HG02678 (cell line): ENCODE data around the gene CD276.
"Not testable (repeated sequence)": the region's sequence is repeated elsewhere in the genome, so short reads cannot be mapped to it uniquely, and the experiment has no call there.

ENCODE experiments used
- ATAC-seq: cut with Tn5 transposase; IDR thresholded peaks from one replicate; pipeline ENCODE4 v1.9.1; 2021; ENCODE audit warnings: mild to moderate bottlenecking, moderate library complexity; ENCODE audit not compliant: unreplicated experiment

The CD276 gene

DNA sequence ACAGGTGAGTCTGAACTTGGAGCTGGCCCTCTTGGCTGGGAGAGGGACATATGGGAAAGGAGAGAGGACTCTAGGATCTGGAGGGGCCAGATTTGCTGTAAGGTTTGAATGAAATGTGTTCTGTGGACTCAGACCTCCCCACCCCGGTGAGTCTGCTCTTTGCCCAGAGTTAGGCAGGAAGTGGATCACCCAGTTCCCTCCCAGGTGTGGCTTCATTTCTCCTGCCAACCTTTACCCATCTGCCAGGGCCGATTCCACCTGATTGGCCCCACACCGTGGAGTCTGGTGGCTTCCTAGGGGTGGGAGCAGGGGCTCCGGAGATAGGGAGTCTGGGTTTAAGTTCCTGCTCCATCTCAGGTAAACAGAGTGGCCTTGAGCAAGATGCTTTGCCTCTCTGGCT, 25.5 kb downstream of the CD276 start:
- no peak for ATAC-seq

DNA sequence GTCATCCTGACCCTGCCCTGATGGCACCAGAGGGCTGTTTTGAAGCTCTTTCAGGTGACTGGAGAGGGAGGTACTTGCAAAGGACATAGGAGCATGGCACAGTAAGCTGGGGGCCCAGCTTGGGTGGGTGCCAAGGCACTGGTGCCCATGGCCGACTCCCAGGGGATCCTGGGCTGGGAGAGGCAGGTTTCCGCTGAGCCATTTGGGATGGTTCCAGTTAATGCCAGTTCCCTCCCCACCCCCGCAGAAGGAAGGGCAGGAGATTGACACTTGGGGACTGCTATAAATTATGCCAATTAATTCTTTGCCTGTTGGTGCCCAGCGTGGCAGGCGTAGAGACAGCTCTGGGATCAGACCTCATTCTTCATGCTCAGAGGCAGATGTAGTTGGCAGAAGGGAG, 26.1 kb downstream of the CD276 start:
- no peak for ATAC-seq

DNA sequence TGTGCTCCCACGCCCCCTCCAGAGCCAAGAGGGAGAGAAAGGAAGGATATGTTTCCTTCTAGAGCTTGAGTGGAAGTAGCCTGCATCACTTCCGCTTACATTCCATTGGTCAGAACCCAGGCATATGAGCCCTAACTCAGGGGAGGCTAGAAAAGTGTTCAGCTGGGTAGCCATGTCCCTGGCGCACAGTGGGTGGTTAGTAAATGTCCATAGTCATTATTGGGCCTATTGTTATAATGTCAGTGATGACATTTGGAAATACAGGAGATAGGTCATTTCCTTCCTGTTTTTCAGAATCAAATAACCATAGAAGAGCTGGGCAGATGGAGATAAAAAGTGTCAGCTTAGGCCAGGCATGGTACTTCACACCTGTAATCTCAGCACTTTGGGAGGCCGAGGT, 27.3 kb downstream of the CD276 start:
- ATAC-seq = no peak

DNA sequence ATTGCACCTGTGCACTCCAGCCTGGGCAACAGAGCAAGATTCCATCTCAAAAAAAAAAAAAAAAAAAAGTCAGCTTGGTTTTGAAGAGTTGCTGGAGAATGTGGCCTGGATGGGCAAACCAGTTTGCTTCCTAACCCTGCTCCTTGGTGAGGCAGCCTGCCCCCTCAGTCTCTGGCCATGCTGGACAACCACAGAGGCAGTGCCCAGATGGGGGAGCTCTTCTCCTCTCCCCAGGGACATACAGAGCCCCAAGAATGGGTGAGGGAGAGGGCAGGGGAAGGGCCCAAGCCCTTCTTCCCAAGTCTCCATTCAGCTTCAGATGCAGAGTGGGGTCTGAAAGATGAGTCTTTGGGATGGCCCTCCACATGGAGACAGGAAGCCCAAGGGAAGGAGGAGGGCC, 27.9 kb downstream of the CD276 start:
- no peak for ATAC-seq

DNA sequence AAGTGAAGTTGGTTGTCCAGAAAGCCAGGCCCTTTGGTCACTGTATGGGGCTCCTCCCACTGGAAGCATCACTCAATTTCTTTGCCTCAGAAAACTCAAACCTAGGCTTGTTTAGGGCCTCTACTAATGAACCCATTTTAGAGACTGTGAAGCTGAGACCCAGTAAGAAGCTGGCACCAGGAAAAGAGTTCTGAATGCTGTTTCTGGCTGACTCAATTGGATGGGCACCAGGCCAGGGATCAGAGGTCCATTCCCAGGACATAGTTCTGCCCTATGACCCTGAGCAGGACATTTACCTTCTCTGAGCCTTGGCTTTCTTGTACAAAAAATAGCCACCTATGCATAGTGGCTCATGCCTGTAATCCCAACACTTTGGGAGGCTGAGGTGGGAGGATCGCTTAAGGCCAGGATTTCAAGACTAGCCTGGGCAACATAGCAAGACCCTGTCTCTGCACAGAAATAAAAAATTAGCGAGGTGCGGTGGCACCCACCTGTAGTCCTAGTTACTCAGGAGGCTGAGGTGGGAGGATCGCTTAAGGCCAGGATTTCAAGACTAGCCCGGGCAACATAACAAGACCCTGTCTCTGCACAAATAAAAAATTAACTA, 30.6 kb downstream of the CD276 start:
- ATAC-seq = no peak

DNA sequence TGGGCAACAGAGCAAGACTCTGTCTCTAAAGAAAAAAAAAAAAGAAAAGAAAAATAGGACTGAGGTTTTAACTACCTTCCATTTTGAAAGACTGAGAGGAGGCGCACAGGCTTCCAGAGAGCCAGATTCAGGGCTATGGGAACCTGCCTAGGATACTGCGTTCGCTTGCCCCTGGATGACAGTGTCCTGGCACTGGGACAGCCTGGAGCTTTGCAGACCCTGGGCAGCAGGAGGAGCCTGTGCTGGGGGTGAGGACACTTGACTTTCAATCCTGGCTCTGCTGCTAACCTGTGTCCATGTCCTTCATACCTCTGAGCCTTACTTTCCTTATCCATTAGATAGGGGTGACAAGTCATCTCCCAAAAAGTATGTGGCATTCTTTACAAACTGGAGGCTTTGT, 31.2 kb downstream of the CD276 start:
- ATAC-seq = no peak

DNA sequence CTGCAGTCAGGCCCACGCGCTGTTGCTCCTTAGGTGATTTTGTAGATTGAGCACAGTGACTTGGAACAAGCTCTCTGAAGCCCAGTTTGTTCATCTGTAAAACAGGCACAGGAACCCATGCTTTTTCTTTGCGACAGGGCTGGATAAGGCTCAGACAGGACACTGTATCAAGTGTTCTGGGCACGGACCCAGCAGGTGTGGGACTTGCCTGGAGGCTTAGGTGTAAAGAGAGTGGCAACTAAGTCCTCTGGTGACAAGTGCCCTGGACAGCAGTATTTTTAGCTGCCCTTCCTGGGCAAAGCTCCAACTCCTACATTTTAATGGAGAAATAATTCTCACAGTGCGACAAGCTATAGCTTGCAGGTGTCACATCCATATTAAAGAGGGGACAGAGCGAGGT, 32.2 kb downstream of the CD276 start:
- no peak for ATAC-seq

DNA sequence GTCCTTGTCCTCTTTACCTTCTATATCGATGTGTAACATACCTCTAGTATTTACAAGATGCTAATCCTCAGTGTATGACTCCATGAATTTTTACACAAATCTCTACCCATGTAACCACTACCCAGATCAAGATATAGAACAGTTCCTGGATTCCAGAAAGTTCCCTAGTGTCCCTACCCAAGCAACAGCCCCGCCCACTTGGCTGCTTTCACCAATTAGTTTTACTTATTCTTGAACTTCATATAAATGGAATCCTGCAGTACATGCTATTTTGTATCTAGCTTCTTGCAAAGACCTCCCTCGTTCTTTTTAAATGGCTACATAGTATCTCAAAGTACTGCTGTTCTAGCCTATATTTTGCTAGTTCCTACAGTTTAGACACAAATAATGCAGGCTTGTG, 33.0 kb downstream of the CD276 start:
- ATAC-seq = no peak

DNA sequence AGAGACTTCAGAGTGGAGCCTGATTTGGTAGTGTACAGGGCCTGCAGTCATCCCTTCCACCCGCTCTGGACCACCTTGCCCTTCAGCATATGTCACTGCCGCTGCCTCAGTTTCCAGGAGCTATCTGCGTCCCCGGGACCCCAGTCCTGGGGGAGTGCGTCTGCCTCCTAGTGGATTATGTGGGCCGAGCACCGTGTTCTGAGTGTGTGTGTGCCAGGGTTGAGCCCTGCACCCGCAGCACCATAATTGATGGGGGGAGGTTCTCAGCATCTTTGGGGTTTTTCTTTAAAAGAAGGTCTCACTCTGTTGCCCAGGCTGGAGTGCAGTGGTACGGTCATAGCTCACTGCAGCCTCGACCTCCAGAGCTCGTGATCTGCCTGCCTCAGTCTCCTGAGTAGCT, 33.6 kb downstream of the CD276 start:
- no peak for ATAC-seq

DNA sequence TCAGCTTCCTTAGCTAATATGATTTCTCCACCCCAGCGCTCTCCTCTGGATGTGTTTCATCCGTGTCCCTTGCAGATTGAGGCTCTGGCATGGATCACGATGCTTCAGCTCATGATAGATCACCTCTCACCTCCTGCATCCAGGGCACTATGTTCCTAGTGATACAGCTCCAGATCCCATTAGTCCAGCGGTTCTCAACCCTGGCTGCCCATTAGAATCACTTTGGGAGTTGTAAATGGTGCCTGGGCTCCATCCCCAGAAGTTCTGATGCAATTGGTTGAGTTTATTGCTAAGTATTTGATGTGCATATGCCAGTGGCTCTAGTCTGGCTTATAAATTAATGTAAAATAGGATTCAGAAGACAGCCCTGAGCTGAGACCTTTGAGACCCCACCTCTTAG, 34.5 kb downstream of the CD276 start:
- no peak for ATAC-seq

DNA sequence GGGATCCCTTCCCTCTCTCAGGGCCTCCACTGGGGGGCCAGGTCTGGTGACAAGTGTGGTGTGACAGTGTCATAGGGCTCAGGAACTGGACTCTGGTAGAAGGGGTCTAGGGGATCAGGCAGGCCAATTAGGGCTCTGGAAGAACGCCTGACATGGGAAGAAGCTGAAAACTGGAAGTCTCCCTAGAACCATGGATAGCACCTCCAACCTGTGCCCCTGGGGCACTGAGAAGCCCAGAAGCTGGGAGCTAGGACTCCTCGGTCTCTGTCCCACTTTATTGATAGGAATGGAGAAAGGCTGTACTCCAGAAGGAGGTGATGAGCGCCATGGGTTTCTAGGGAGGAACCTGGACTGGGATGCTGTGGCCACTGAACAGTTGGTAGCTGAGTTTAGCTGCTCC, 38.2 kb downstream of the CD276 start:
- no peak for ATAC-seq

DNA sequence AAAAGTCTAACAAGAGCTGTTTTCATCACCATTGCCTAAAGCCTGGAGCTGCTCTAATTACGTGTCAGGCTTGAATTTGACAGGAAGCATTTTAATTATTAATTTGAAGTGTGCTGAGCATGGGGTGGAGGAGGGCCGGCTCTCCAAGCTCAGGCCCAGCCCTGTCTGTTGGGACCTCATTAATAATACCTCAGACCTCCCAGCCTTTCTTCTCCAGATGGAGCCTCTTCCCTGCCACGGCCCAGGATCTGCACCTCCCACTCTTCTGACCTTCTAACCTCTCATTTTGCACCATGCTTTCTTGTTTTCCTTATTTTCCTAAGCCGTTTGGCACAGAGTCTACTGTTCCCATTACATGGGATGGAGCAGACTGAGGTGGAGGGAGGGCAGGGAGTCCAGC, 39.0 kb downstream of the CD276 start:
- ATAC-seq = no peak

DNA sequence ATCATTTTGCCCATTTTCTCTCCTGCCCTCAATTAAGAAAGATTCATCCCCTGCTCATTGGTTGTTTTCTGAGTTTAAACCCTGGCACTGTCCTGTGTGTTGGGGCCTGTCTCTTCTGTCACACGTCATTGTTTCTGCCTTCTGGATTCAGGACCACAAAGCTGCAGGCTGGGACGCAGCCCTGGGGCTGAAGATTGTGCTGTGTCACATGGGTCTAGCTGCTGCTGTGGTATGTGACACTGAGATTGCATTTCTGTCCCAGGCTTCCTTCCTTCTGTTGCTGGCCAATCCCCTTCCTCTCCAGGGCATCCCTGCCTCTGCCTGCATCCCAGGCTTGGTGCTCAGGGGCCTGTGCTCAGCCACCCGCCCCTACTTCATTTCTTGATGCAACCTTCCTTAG, 40.0 kb downstream of the CD276 start:
- no peak for ATAC-seq

DNA sequence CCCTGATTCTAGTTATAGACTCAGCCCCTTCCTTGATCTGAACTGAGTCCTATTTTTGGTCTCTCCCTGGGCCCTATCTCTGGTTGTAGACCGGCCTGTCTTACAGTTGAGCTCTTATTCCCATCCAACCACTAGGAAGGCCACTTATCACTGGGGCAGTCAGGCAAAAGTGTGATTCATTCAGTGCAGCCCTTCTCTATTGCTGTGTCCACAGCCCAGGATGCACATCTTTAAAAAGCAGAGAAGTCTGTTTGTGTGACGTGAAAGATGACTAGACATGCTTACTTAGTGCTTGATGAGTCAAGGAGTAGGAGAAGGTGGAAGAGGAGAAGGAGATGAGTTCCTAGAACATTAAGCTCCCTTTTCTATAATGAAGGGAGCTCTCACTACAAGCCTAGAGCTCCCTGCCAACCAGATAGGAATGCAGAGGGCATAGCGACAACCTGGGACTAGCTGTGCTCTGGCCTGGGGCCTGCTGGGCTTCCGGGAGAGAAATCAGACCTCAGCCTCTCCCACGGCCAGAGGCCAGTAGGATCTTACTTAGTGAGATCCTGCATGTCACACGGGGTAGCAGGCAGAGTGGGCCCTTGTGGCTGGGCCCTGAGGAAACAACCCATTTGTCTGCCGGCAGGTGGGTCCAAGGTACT, 43.3 kb downstream of the CD276 start:
- no peak for ATAC-seq

DNA sequence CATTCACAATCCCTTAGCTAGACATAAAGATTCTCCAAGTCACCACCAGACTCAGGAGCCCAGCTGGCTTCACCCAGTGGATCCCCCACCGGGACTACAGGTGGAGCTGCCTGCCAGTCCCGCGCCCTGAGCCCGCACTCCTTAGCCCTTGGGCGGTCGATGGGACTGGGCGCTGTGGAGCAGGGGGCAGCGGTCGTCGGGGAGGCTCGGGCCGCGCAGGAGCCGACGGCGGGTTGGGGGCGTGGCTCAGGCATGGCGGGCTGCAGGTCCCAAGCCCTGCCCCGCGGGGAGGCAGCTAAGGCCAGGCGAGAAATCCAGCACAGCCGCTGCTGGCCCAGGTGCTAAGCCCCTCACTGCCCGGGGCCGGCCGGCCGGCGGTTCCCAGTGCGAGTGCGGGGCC, 47.9 kb downstream of the CD276 start:
- not testable (repeated sequence) for ATAC-seq

DNA sequence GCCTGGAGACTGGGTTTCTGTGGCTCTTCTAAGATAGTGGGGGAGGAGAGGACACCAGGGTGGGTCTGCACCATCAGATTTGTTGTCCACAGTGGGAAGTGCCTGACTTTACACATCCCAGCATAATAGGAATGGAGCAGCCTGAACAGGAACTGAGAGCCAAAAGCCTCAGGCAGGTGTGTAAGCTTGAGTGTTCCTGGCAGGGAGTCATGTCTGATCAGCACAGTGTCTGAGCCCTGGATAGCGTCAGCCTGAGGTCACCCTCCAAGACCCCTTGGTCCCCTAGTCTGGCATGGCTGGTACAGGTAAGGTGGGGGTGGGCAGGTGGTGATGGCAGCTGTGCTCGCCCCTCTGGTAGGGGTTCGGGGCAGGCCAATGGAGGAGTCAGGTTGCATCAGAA, 48.7 kb downstream of the CD276 start:
- ATAC-seq = no peak

DNA sequence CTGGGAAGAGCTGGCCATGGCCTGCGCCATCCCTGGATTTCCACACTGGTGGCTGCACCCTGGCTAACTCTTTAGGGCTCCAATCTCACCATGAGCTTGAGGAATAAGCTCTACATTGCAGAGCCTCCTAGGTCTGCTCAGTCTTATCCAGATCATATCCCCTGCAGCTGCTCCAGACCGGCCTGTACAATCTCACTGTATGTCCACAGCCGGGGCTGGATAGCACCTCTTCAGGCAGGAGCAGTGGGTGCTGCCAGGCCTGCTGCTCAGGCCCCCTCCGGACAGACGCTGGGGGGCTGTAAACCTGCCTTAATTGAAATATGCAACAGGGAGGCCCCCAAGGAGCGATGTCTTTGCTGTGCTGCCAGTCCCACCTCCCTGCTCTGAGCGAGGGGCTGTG, 53.4 kb downstream of the CD276 start:
- no peak for ATAC-seq

DNA sequence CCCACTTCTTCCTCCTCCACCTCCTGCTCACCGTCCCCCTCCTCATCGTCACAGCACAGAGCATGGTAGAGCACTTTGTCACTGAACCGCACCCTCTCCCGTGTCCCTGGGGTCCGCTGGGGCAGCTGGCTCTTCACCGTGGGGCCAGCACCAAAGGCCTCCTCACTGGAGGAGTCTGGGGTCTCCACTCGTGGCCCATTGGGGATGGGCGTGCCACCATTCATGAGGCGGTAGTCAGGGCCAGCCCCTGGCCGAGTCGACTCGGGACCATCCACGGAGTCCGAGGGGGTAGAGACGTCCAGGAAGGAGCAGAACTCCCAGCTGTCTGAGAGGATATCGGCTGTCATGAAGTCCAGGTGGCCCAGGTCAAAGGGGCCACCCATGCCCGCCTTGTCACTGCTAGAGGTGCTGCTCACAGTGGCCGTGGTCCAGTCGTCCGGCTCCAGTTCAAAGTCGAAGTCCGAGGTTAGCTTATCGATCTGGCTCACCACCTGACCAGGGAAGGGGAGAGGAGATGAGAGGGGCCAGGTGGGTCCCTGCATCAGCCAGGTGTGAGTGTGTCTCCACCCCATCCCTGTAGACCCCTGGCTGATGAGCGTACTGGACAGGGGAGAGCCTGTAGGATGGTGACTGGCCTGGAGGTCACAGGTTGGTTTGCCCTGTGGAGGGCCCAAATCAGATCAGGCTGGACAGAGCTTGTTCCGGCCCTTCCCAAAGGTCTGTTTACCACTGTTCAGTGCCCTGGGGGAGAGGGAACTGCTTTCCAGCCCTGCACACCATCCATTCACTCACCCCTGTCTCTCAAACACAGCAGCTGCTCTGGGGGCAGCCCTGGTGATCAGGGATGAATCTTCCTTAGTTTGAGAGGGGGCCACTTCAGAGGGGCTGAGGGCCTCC, 56.2 kb downstream of the CD276 start:
- no peak for ATAC-seq

DNA sequence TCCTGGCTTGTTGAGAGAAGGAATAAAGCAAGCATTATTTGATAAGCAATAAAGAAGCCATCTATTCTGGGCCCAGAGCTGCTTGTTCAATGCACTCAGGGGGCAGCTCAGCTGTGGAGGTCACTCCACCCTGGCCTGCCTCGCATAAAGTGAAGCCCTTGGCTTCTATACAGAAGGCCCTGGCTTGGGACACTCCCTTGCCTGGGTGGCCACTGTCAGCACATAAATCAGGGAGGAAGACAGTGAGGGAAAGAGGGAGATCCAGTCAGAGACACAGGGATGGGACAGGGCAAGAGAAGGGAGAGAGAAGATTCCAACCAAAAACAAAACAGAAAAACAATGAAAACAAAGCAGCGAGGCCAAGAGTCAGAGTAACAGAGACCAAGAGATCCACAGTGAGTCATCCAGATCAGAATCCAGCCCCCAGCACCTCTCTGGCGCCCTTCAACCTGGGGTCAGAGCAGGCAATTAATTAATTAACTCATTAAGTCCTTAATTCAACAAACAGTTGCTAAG, 57.2 kb downstream of the CD276 start:
- ATAC-seq = no peak

DNA sequence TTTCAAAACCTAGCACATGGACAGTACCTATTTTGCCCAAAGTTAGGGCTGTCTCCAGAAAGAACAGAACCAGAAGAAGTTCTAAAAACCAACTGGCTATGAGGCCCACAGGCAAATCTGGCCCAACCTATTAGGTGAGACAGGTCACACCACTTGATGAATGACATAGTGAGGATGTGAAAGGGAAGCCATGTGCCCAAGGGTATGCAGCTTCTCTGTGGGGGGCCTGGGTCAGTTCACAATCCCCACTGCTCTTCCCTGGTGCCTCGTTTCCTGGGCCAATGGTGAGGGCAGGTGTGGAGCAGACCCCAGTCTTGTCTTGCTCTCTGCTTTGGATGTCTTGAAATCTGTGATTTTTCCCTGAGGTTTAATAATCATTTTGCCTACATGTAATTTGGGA, 60.1 kb downstream of the CD276 start:
- ATAC-seq = no peak

DNA sequence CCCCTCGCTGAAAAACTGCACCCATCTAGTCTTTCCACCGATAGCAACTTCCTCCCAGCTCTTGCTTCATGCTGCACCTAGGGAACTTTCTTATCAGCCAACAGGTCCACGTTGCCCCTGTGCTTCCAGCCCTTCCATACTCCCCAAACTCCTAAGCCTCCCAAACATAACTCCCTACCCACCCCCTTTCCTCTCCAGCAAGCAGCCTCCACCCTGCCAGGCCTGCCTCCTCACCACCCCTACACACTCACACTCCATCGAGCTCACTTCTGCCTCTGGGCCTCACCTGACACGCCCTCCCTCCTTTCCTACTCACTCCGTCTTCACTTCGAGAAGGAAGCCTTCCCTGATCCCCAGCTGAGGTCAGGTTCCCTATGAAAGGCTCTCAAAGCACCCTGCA, 60.9 kb downstream of the CD276 start:
- no peak for ATAC-seq

DNA sequence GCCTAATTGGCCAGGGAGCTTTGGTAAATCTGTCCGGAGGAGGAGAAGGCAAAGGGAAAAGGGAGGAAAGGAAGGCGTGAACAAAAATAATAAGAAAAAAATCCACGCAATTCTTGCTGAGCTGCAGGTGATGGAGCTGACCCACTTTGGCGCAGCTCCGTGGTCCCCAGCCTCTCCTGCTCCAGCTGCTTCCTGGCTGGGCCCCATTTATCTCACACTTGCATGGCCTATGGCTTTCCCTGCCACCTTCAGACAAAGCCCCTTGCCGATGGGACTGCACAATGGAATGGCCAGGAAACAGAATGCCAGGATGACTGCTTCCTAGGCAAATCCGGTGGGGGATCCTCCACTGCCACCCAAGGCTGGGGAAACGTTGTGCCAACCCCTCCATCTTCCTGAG, 62.1 kb downstream of the CD276 start:
- no peak for ATAC-seq
